Mesendoderm (in vitro differentiated cells): ENCODE data around the gene SLC28A1.

Source experiments
- DNase-seq: peaks from one replicate; pipeline ENCODE4 v3.0.0; 2013
- H2AK5ac ChIP-seq: 2 replicates; pipeline ENCODE4 v1.6.1; 2013; ENCODE audit warnings: low read length, inconsistent platforms
- H2BK120ac ChIP-seq: 2 replicates; pipeline ENCODE4 v1.6.1; 2013; ENCODE audit warnings: low read depth, mild to moderate bottlenecking, low read length, moderate library complexity, mixed read lengths
- H2BK15ac ChIP-seq: replicated peaks from 2 replicates; pipeline ENCODE4 v1.6.1; 2013; ENCODE audit warnings: low read depth, mild to moderate bottlenecking, moderate library complexity
- H2BK5ac ChIP-seq: 2 replicates; pipeline ENCODE4 v1.6.1; 2013; ENCODE audit warnings: low read length, inconsistent platforms
- H3K18ac ChIP-seq: 2 replicates; pipeline ENCODE4 v1.6.1; 2013; ENCODE audit warnings: mild to moderate bottlenecking, low read length, mixed read lengths
- H3K23ac ChIP-seq: one replicate; pipeline ENCODE4 v1.6.1; 2013; ENCODE audit warnings: low read length
- H3K27ac ChIP-seq: 2 replicates; pipeline ENCODE4 v1.5.1; 2013; ENCODE audit warnings: low read depth, mild to moderate bottlenecking, inconsistent platforms, low read length, moderate library complexity
- H3K27me3 ChIP-seq: 2 replicates; pipeline ENCODE4 v1.6.1; 2013; ENCODE audit warnings: low read length, control low read depth, mild to moderate bottlenecking, inconsistent platforms; ENCODE audit not compliant: insufficient read depth, poor library complexity
- H3K36me3 ChIP-seq: 2 replicates; pipeline ENCODE4 v1.6.1; 2013; ENCODE audit warnings: low read length, inconsistent platforms; ENCODE audit not compliant: control insufficient read depth, insufficient read depth
- H3K4ac ChIP-seq: one replicate; pipeline ENCODE4 v1.6.1; 2013; ENCODE audit warnings: low read depth, mild to moderate bottlenecking, low read length, moderate library complexity
- H3K4me1 ChIP-seq: 2 replicates; pipeline ENCODE4 v1.6.1; 2013; ENCODE audit warnings: low read depth, low read length, inconsistent platforms; ENCODE audit not compliant: control insufficient read depth
- H3K4me2 ChIP-seq: 2 replicates; pipeline ENCODE4 v1.6.1; 2013; ENCODE audit warnings: low read length
- H3K4me3 ChIP-seq: 2 replicates; pipeline ENCODE4 v1.5.1; 2013; ENCODE audit warnings: mild to moderate bottlenecking, low read length
- H3K56ac ChIP-seq: one replicate; pipeline ENCODE4 v1.6.1; 2013; ENCODE audit warnings: low read length
- H3K79me1 ChIP-seq: 2 replicates; pipeline ENCODE4 v1.6.1; 2013; ENCODE audit warnings: low read length, inconsistent platforms
- H3K79me2 ChIP-seq: 2 replicates; pipeline ENCODE4 v1.6.1; 2013; ENCODE audit warnings: mild to moderate bottlenecking, low read length; ENCODE audit not compliant: control insufficient read depth, insufficient read depth
- H3K9ac ChIP-seq: 2 replicates; pipeline ENCODE4 v1.6.1; 2013; ENCODE audit warnings: low read length, inconsistent platforms
- H4K5ac ChIP-seq: one replicate; pipeline ENCODE4 v1.6.1; 2013; ENCODE audit warnings: low read length
- H4K8ac ChIP-seq: one replicate; pipeline ENCODE4 v1.6.1; 2013; ENCODE audit warnings: low read depth, mild to moderate bottlenecking, control low read depth, low read length, moderate library complexity
- WGBS: extraction: QIAGEN DNeasy Blood & Tissue Kit; methylation state at CpG from one replicate; pipeline ENCODE4 v1.1.7; 2013; ENCODE audit warnings: low lambda C conversion rate, missing lambda C conversion rate; ENCODE audit not compliant: insufficient coverage; ENCODE audit errors: extremely low coverage; 5-methylcytosine and 5-hydroxymethylcytosine counted together

Gene SLC28A1

DNA sequence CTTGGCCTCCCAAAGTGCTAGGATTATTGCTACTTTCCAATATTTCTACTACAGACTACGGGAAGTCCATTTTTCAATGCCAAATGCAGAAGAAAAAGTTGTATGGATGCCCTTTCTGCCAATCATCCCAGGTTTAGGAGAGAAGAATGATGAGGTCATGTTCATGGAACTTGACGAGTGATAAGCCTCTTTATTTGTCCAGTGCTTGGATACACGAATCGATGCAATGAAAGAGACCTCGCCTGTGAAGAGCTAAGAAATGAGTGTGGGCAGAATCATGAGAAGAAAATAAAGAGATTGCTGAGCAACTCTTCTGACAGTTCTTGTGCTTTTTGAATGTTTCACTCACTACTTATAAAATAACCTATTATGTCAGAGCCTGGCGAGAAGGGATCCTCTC is 996 bp upstream of the SLC28A1 start:
- WGBS = no CpG with 5 or more reads among the region's 6 CpGs
- no peak overlapping the region for H4K5ac ChIP-seq

GRCh38 chr15:84885801-84886200 is 1.3 kb downstream of the SLC28A1 start:
- no peak overlapping the region for H3K4ac ChIP-seq
- no peaks in the 10 kb centered on the region for H3K4me1 ChIP-seq
- no peak overlapping the region for H3K4me2 ChIP-seq
- H2AK5ac ChIP-seq = no peak overlapping the region
- H4K8ac ChIP-seq = no peak overlapping the region
- no peak for DNase-seq
- H3K79me1 ChIP-seq = no peaks in the 10 kb centered on the region
- no peak overlapping the region for H3K18ac ChIP-seq
- no peak overlapping the region for H4K5ac ChIP-seq
- H2BK120ac ChIP-seq = no peak overlapping the region
- H3K23ac ChIP-seq = no peak overlapping the region
- H2BK5ac ChIP-seq = no peak overlapping the region
- H3K4me3 ChIP-seq = no peak overlapping the region
- no peak overlapping the region for H3K56ac ChIP-seq
- no peaks in the 10 kb centered on the region for H3K27me3 ChIP-seq
- no peak overlapping the region for H3K27ac ChIP-seq
- no peak overlapping the region for H2BK15ac ChIP-seq
- no peak overlapping the region for H3K9ac ChIP-seq
- H3K79me2 ChIP-seq = no peaks in the 10 kb centered on the region
- no CpG with 5 or more reads among the region's 7 CpGs for WGBS
- no peaks in the 10 kb centered on the region for H3K36me3 ChIP-seq

More for the DNA sequence above, 996 bp upstream of the SLC28A1 start:
- Histone ChIP-seq H2BK5ac (no peak overlapping the region), H2BK15ac (no peak overlapping the region), H3K27me3 (no peaks in the 10 kb centered on the region), H3K4me2 (no peak overlapping the region), H3K4me3 (no peak overlapping the region), H4K8ac (no peak overlapping the region), H3K79me2 (no peaks in the 10 kb centered on the region), H3K23ac (no peak overlapping the region), H3K27ac (no peak overlapping the region), H3K4ac (no peak overlapping the region), H2BK120ac (no peak overlapping the region), H3K18ac (no peak overlapping the region), H3K36me3 (no peaks in the 10 kb centered on the region), H3K79me1 (no peaks in the 10 kb centered on the region), H3K9ac (no peak overlapping the region), H3K4me1 (no peaks in the 10 kb centered on the region), H2AK5ac (no peak overlapping the region), H3K56ac (no peak overlapping the region)
- DNase-seq = no peak

- no peaks in the 10 kb centered on the region for H3K79me1 ChIP-seq
- H3K4me3 ChIP-seq = no peak overlapping the region
- no peak overlapping the region for H3K23ac ChIP-seq
- no peak overlapping the region for H3K9ac ChIP-seq
- H3K4me1 ChIP-seq = no peaks in the 10 kb centered on the region
- no peak overlapping the region for H2BK5ac ChIP-seq
- H2BK120ac ChIP-seq = no peak overlapping the region
- no peak overlapping the region for H3K4ac ChIP-seq
- no peaks in the 10 kb centered on the region for H3K79me2 ChIP-seq
- H3K27me3 ChIP-seq = no peaks in the 10 kb centered on the region
- H2AK5ac ChIP-seq = no peak overlapping the region
- no CpG with 5 or more reads among the region's 14 CpGs for WGBS
- H3K36me3 ChIP-seq = no peaks in the 10 kb centered on the region
- no peak overlapping the region for H4K8ac ChIP-seq
- no peak overlapping the region for H4K5ac ChIP-seq
- no peak overlapping the region for H3K56ac ChIP-seq
- no peak for DNase-seq
- H3K4me2 ChIP-seq = no peak overlapping the region
- no peak overlapping the region for H2BK15ac ChIP-seq
- H3K18ac ChIP-seq = no peak overlapping the region
- H3K27ac ChIP-seq = no peak overlapping the region
Observed at GRCh38 chr15:84886211-84886983, 1.9 kb downstream of the SLC28A1 start.

DNA sequence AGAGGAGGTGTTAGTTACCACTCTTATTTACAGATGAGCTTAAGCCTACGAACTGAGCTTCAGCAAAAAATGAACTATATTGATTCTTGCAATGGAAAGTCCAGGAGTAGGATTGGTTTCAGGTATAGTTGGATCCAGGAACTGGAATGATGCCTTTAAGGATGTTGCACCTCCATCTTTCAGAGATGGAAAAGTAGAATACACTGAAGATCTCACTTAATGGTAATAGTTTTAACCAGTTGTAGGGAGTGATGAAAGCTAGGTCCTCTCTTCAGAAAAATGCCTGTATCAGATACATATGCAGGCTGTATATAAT is 2.5 kb downstream of the SLC28A1 start:
- DNase-seq = no peak
- H3K4me3 ChIP-seq = no peak overlapping the region
- H3K79me1 ChIP-seq = no peaks in the 10 kb centered on the region
- H2BK120ac ChIP-seq = no peak overlapping the region
- H4K8ac ChIP-seq = no peak overlapping the region
- no peak overlapping the region for H3K56ac ChIP-seq
- H3K9ac ChIP-seq = no peak overlapping the region
- H2BK15ac ChIP-seq = no peak overlapping the region
- no peak overlapping the region for H3K18ac ChIP-seq
- H3K23ac ChIP-seq = no peak overlapping the region
- no peaks in the 10 kb centered on the region for H3K79me2 ChIP-seq
- H2AK5ac ChIP-seq = no peak overlapping the region
- no peaks in the 10 kb centered on the region for H3K27me3 ChIP-seq
- H3K27ac ChIP-seq = no peak overlapping the region
- H2BK5ac ChIP-seq = no peak overlapping the region
- no CpG with 5 or more reads among the region's 1 CpG for WGBS
- H3K4me2 ChIP-seq = no peak overlapping the region
- H3K36me3 ChIP-seq = no peaks in the 10 kb centered on the region
- no peaks in the 10 kb centered on the region for H3K4me1 ChIP-seq
- H4K5ac ChIP-seq = no peak overlapping the region
- H3K4ac ChIP-seq = no peak overlapping the region

- no peaks in the 10 kb centered on the region for H3K27me3 ChIP-seq
- H3K27ac ChIP-seq = no peak overlapping the region
- H3K4me1 ChIP-seq = no peaks in the 10 kb centered on the region
- no peak overlapping the region for H3K4ac ChIP-seq
- no peaks in the 10 kb centered on the region for H3K79me2 ChIP-seq
- H3K79me1 ChIP-seq = no peaks in the 10 kb centered on the region
- no peak overlapping the region for H2BK15ac ChIP-seq
- DNase-seq = no peak
- no peak overlapping the region for H2AK5ac ChIP-seq
- H3K36me3 ChIP-seq = no peaks in the 10 kb centered on the region
- no peak overlapping the region for H3K23ac ChIP-seq
- H4K5ac ChIP-seq = no peak overlapping the region
- no peak overlapping the region for H4K8ac ChIP-seq
- no peak overlapping the region for H3K4me3 ChIP-seq
- no peak overlapping the region for H2BK5ac ChIP-seq
- no peak overlapping the region for H3K56ac ChIP-seq
- no CpG with 5 or more reads among the region's 4 CpGs for WGBS
- H3K4me2 ChIP-seq = no peak overlapping the region
- no peak overlapping the region for H3K18ac ChIP-seq
- H2BK120ac ChIP-seq = no peak overlapping the region
- H3K9ac ChIP-seq = no peak overlapping the region
Observed at GRCh38 chr15:84887938-84888337, 3.5 kb downstream of the SLC28A1 start.

DNA sequence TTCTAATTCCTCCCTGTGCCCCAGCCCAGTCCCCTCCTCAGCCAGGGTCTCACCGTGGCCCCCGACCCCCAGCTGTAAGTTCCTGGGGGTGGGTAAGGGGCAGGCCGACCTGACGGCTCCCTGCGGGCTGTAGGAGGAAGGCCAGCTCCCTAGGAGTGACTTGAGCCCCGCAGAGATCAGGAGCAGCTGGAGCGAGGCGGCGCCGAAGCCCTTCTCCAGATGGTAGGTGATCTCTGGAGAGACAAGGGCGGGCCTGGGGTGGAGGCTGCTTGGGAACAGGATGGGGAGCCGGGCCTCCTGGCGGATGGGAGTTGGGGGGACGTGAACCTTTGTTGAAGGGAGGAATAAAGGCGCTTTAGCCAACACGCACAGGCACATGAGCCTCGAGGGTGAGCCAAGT is 4.2 kb downstream of the SLC28A1 start:
- WGBS = no CpG with 5 or more reads among the region's 17 CpGs
- Histone ChIP-seq H3K4me2 (no peak overlapping the region), H2AK5ac (no peak overlapping the region), H3K23ac (no peak overlapping the region), H2BK15ac (no peak overlapping the region), H3K79me1 (no peaks in the 10 kb centered on the region), H3K36me3 (no peaks in the 10 kb centered on the region), H3K56ac (no peak overlapping the region), H3K4me1 (no peaks in the 10 kb centered on the region), H3K79me2 (no peaks in the 10 kb centered on the region), H4K8ac (no peak overlapping the region), H2BK120ac (no peak overlapping the region), H3K27me3 (no peaks in the 10 kb centered on the region), H2BK5ac (no peak overlapping the region), H3K27ac (no peak overlapping the region), H3K18ac (no peak overlapping the region), H3K4me3 (no peak overlapping the region), H4K5ac (no peak overlapping the region), H3K4ac (no peak overlapping the region), H3K9ac (no peak overlapping the region)
- DNase-seq = no peak
